ENCODE results near the gene PP2D1. TPM values are rescaled to one million over a fixed set of nuclear protein-coding genes. Genes with fewer than 3 reads are reported as not detected.

PP2D1 gene
- total and polyA plus RNA-seq, 2 donors (not counting 3 experiments of a cell fraction or from before 2014, with no cell fraction given), result not detected

DNA sequence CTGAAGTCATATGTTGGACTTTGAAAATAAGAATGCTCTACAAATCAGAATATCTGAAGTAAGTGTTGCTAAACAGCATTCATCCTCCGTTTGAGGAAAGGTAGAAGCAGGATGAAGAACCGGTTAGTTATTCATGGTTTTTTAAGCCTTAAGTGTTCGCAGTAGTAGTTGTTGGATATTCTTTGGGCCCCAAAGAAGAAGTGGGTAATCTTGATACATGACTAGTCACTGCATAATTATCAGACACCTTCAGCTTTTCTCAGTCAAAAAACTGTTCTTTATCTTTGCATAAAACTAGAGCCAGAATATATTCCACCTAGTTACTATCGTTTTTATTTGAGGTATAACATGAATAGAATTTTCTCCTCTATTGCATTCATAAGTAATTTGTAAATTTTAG lies 51.4 kb downstream of the PP2D1 start:
- Histone ChIP-seq H3K36me3 (ENCODE audit: control insufficient read depth in 2 of 2, extremely low read depth in 1 of 2, insufficient read depth in 2 of 2, low read length in 2 of 2) (peaks cover 0 to 7% of the 10 kb centered on the region in 2 experiments), H3K27ac (ENCODE audit: insufficient read depth, low read depth, low read length) (no peak overlapping the region), H3K79me2 (ENCODE audit: control insufficient read depth, insufficient read depth, low read length) (peaks cover 94% of the 10 kb centered on the region), H3K9me1 (replicated peaks; ENCODE audit: control insufficient read depth, extremely low read depth, insufficient read depth, low read length) (no peaks in the 10 kb centered on the region), H3K4me3 (replicated peaks in 1 of 3; ENCODE audit: insufficient read depth in 1 of 3, low read depth in 1 of 3, low read length in 3 of 3) (no peak overlapping the region), H4K20me1 (replicated peaks; ENCODE audit: control insufficient read depth, extremely low read depth, insufficient read depth, low read length) (peaks cover 4% of the 10 kb centered on the region), H3K9me3 (replicated peaks; ENCODE audit: control insufficient read depth, insufficient read depth, low read length) (no peaks in the 10 kb centered on the region), H3K27me3 (ENCODE audit: control insufficient read depth in 2 of 2, insufficient read depth in 2 of 2, low read length in 2 of 2) (no peaks in the 10 kb centered on the region), H3K4me2 (ENCODE audit: insufficient read depth, low read length) (no peak overlapping the region), H2AFZ (ENCODE audit: low read depth, low read length) (no peak overlapping the region), H3K9ac (replicated peaks; ENCODE audit: extremely low read depth, insufficient read depth, low read length) (no peak overlapping the region), H3K4me1 (ENCODE audit: control insufficient read depth, extremely low read depth, insufficient read depth, low read length) (no peaks in the 10 kb centered on the region)
- TF ChIP-seq EZH2 (IDR thresholded peaks at IDR 0.05; ENCODE audit: borderline replicate concordance, low read depth, low read length, severe bottlenecking) (no peak), POLR2A (IDR thresholded peaks at IDR 0.05; ENCODE audit: low read depth, low read length) (no peak), GATA2 (IDR thresholded peaks at IDR 0.05; ENCODE audit: insufficient read depth, insufficient read length, low read depth, low read length) (no peak)
- dilution Hi-C loops (cut with MboI; ENCODE audit: extremely low pct_ligation_motif_present, low sequenced_read_pairs), result no loop called here
- DNase-seq (ENCODE audit: low read depth, low spot score) (no peak), FAIRE-seq (no peak)
- no TSS peak for BruUV-seq (replicated peaks)
- POLR2A ChIA-PET, result no interaction called here
- intact Hi-C loops (cut with micrococcal nuclease), result no loop called here
- CTCF ChIA-PET, result no interaction called here

DNA sequence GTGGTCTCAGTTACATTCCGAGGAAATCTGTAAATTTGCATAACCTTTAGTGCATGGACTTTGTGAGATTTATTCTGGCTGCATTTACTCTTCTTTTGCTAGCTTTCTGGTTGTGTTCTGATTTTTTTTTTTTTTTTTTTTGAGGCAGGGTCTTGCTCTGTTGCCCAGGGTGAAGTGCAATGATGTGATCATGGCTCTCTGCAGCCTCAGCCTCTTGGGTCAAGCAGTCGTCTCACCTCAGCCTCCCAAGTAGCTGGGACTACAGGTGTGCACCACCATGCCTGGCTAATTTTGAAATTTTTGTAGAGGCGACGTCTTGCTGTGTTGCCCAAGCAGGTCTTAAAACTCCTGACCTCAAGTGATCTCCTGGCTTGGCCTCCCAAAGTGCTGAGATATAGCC lies 52.6 kb downstream of the PP2D1 start:
- DNase-seq (ENCODE audit: low read depth, low spot score) (no peak), FAIRE-seq (no peak)
- ChIA-PET CTCF (interaction anchor here (1.0 kb wide), 1 partner anchor 11 kb away, joined by 3 read pairs; no protein-coding TSS in a partner anchor), POLR2A (no interaction called here)
- no TSS peak for BruUV-seq (replicated peaks)
- Histone ChIP-seq H3K27ac (ENCODE audit: insufficient read depth, low read depth, low read length) (no peak overlapping the region), H3K4me1 (ENCODE audit: control insufficient read depth, extremely low read depth, insufficient read depth, low read length) (no peaks in the 10 kb centered on the region), H3K79me2 (ENCODE audit: control insufficient read depth, insufficient read depth, low read length) (peaks cover 94% of the 10 kb centered on the region), H3K27me3 (ENCODE audit: control insufficient read depth in 2 of 2, insufficient read depth in 2 of 2, low read length in 2 of 2) (no peaks in the 10 kb centered on the region), H3K4me3 (replicated peaks in 1 of 3; ENCODE audit: insufficient read depth in 1 of 3, low read depth in 1 of 3, low read length in 3 of 3) (no peak overlapping the region), H3K36me3 (ENCODE audit: control insufficient read depth in 2 of 2, extremely low read depth in 1 of 2, insufficient read depth in 2 of 2, low read length in 2 of 2) (peaks cover 8 to 11% of the 10 kb centered on the region in 2 experiments), H3K9me3 (replicated peaks; ENCODE audit: control insufficient read depth, insufficient read depth, low read length) (no peaks in the 10 kb centered on the region), H4K20me1 (replicated peaks; ENCODE audit: control insufficient read depth, extremely low read depth, insufficient read depth, low read length) (peaks cover 4% of the 10 kb centered on the region), H2AFZ (ENCODE audit: low read depth, low read length) (no peak overlapping the region), H3K9me1 (replicated peaks; ENCODE audit: control insufficient read depth, extremely low read depth, insufficient read depth, low read length) (no peaks in the 10 kb centered on the region), H3K9ac (replicated peaks; ENCODE audit: extremely low read depth, insufficient read depth, low read length) (no peak overlapping the region), H3K4me2 (ENCODE audit: insufficient read depth, low read length) (no peak overlapping the region)
- dilution Hi-C loops (cut with MboI; ENCODE audit: extremely low pct_ligation_motif_present, low sequenced_read_pairs), result no loop called here
- TF ChIP-seq FOS (IDR thresholded peaks at IDR 0.05; ENCODE audit: borderline replicate concordance, insufficient read depth, low read length), result no peak
- TF ChIP-seq, protein P1, sequence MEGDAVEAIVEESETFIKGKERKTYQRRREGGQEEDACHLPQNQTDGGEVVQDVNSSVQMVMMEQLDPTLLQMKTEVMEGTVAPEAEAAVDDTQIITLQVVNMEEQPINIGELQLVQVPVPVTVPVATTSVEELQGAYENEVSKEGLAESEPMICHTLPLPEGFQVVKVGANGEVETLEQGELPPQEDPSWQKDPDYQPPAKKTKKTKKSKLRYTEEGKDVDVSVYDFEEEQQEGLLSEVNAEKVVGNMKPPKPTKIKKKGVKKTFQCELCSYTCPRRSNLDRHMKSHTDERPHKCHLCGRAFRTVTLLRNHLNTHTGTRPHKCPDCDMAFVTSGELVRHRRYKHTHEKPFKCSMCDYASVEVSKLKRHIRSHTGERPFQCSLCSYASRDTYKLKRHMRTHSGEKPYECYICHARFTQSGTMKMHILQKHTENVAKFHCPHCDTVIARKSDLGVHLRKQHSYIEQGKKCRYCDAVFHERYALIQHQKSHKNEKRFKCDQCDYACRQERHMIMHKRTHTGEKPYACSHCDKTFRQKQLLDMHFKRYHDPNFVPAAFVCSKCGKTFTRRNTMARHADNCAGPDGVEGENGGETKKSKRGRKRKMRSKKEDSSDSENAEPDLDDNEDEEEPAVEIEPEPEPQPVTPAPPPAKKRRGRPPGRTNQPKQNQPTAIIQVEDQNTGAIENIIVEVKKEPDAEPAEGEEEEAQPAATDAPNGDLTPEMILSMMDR (IDR thresholded peaks at IDR 0.05; ENCODE audit: extremely low read depth in 1 of 2, insufficient read depth in 1 of 2, low read depth in 1 of 2, low read length in 2 of 2), result no peak
- TF ChIP-seq POLR2A (IDR thresholded peaks at IDR 0.05; ENCODE audit: low read depth, low read length), result no peak
- TF ChIP-seq EZH2 (IDR thresholded peaks at IDR 0.05; ENCODE audit: borderline replicate concordance, low read depth, low read length, severe bottlenecking), result no peak
- TF ChIP-seq MYC (IDR thresholded peaks at IDR 0.05; ENCODE audit: low read depth, low read length), result no peak
- no peak for TF ChIP-seq GATA2 (IDR thresholded peaks at IDR 0.05; ENCODE audit: insufficient read depth, insufficient read length, low read depth, low read length)
- TF ChIP-seq, protein P2, sequence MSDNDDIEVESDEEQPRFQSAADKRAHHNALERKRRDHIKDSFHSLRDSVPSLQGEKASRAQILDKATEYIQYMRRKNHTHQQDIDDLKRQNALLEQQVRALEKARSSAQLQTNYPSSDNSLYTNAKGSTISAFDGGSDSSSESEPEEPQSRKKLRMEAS (IDR thresholded peaks at IDR 0.05; ENCODE audit: insufficient read depth, insufficient read length), result no peak
- TF ChIP-seq JUN (IDR thresholded peaks at IDR 0.05; ENCODE audit: borderline replicate concordance, insufficient read depth, insufficient read length, low read depth), result no peak
- no peak for TF ChIP-seq POLR2AphosphoS5 (IDR thresholded peaks at IDR 0.05; ENCODE audit: insufficient read depth, low read depth, low read length)
- intact Hi-C loops (cut with micrococcal nuclease), result no loop called here
